C4-2B (cell line): ENCODE data around the gene CDK14.

Experiments
- H3K27ac ChIP-seq: fragments of 450-650 bp; 2 replicates; pipeline ENCODE4 v1.5.1; 2017
- CTCF ChIP-seq: fragments of 450-650 bp; conservative IDR thresholded peaks from 2 replicates; pipeline ENCODE4 v1.5.1; 2017; ENCODE audit warnings: mild to moderate bottlenecking
- ZFX ChIP-seq: fragments of 450-650 bp; IDR thresholded peaks from 2 replicates; pipeline ENCODE4 v1.6.1; 2017

Gene CDK14

GRCh38 chr7:90891529-90891928 lies 295.4 kb downstream of the CDK14 start:
- H3K27ac ChIP-seq: no peak overlapping the region
- TF ChIP-seq CTCF: no peak
- TF ChIP-seq ZFX: no peak

- no peak overlapping the region for H3K27ac ChIP-seq
- TF ChIP-seq ZFX (no peak), CTCF (no peak)
Measured at GRCh38 chr7:90892213-90892612, 296.1 kb downstream of the CDK14 start.

- H3K27ac ChIP-seq: no peak overlapping the region
- no peak for TF ChIP-seq ZFX
- no peak for TF ChIP-seq CTCF
Measured at GRCh38 chr7:90894122-90894521, 298.0 kb downstream of the CDK14 start.

GRCh38 chr7:90896458-90896857 lies 300.3 kb downstream of the CDK14 start:
- no peak overlapping the region for H3K27ac ChIP-seq
- TF ChIP-seq ZFX: no peak
- no peak for TF ChIP-seq CTCF

GRCh38 chr7:90897961-90898469 lies 301.9 kb downstream of the CDK14 start:
- no peak overlapping the region for H3K27ac ChIP-seq

GRCh38 chr7:90900628-90901356 lies 304.7 kb downstream of the CDK14 start:
- no peak for TF ChIP-seq ZFX
- TF ChIP-seq CTCF: no peak
- no peak overlapping the region for H3K27ac ChIP-seq

More at GRCh38 chr7:90897961-90898469, 301.9 kb downstream of the CDK14 start:
- TF ChIP-seq ZFX: no peak

GRCh38 chr7:90903841-90904240 lies 307.7 kb downstream of the CDK14 start:
- TF ChIP-seq ZFX: no peak
- TF ChIP-seq CTCF: no peak
- no peak overlapping the region for H3K27ac ChIP-seq

GRCh38 chr7:90910136-90910535 lies 314.0 kb downstream of the CDK14 start:
- H3K27ac ChIP-seq: no peak overlapping the region
- no peak for TF ChIP-seq CTCF
- no peak for TF ChIP-seq ZFX
